Common myeloid progenitor, CD34-positive (primary cell): ENCODE data around the gene NEGR1.

Experiments
- CTCF ChIA-PET: fragments of 350-600 bp; sonication (Branson Sonifier 250); formaldehyde crosslinking; loops from one replicate; lab custom pipeline; 2021; ENCODE audit warnings: antibody characterized with exemption; lab: Charles Lee
- POLR2A ChIA-PET: fragments of 350-600 bp; sonication (Branson Sonifier 250); formaldehyde crosslinking; loops from one replicate; lab custom pipeline; 2021; ENCODE audit warnings: antibody characterized with exemption; lab: Charles Lee
- DNase-seq, 3 donors: peaks; one replicate each; pipeline versions ENCODE4 v3.0.0 to v3.0.0-alpha.2; 2013
- H3K27ac ChIP-seq, 2 experiments: 1 replicate in 1 of 2; 2 replicates in 1 of 2; pipeline ENCODE4 v1.7.0; 2013; ENCODE audit warnings: inconsistent platforms in 2 of 2, low read length in 2 of 2, mild to moderate bottlenecking in 2 of 2, low read depth in 1 of 2, moderate library complexity in 1 of 2; ENCODE audit not compliant: severe bottlenecking in 2 of 2, insufficient read depth in 1 of 2, poor library complexity in 1 of 2
- H3K27me3 ChIP-seq, 5 experiments: replicated peaks in 2 of 5; 1 replicate in 3 of 5; 2 replicates in 2 of 5; pipeline versions ENCODE4 v1.6.1 to v1.7.0; 2013; ENCODE audit warnings: low read length in 4 of 5, mild to moderate bottlenecking in 2 of 5, moderate library complexity in 2 of 5, inconsistent platforms in 1 of 5; ENCODE audit not compliant: insufficient read depth in 5 of 5, control insufficient read depth in 4 of 5
- H3K36me3 ChIP-seq, 4 experiments: 1 replicate in 2 of 4; 2 replicates in 2 of 4; pipeline versions ENCODE4 v1.6.1 to v1.7.0; 2013; ENCODE audit warnings: low read length in 3 of 4, control low read depth in 1 of 4, mild to moderate bottlenecking in 1 of 4; ENCODE audit not compliant: control insufficient read depth in 4 of 4, insufficient read depth in 4 of 4
- H3K4me1 ChIP-seq, 4 experiments: 1 replicate in 3 of 4; 2 replicates in 1 of 4; pipeline versions ENCODE4 v1.6.1 to v1.7.1; 2013; ENCODE audit warnings: low read length in 3 of 4, mild to moderate bottlenecking in 3 of 4, control low read depth in 1 of 4, inconsistent platforms in 1 of 4, moderate library complexity in 1 of 4; ENCODE audit not compliant: control insufficient read depth in 4 of 4, insufficient read depth in 4 of 4; ENCODE audit errors: control extremely low read depth in 1 of 4
- H3K4me3 ChIP-seq, 7 experiments: 1 replicate in 4 of 7; 2 replicates in 3 of 7; pipeline versions ENCODE4 v1.5.1 to v1.7.0; 2013; ENCODE audit warnings: mild to moderate bottlenecking in 7 of 7, low read length in 6 of 7, moderate library complexity in 6 of 7, inconsistent platforms in 2 of 7, low read depth in 2 of 7, control low read depth in 1 of 7; ENCODE audit not compliant: insufficient read depth in 4 of 7, control insufficient read depth in 1 of 7; ENCODE audit errors: extremely low read depth in 1 of 7
- H3K9me3 ChIP-seq, 5 experiments: 1 replicate in 4 of 5; 2 replicates in 1 of 5; pipeline versions ENCODE4 v1.6.1 to v1.7.1; 2013; ENCODE audit warnings: low read length in 4 of 5, mild to moderate bottlenecking in 2 of 5, inconsistent platforms in 1 of 5, low read depth in 1 of 5, moderate library complexity in 1 of 5; ENCODE audit not compliant: control insufficient read depth in 4 of 5, insufficient read depth in 2 of 5; ENCODE audit errors: control extremely low read depth in 1 of 5
- WGBS: methylation state at CpG from one replicate; pipeline ENCODE4 v1.1.5; 2013; ENCODE audit not compliant: insufficient coverage; 5-methylcytosine and 5-hydroxymethylcytosine counted together

NEGR1 gene

GRCh38 chr1:71465093-71465492 lies 817.2 kb downstream of the NEGR1 start:
- no peaks in the 10 kb centered on the region for H3K9me3 ChIP-seq
- ChIA-PET POLR2A (no interaction called here), CTCF (no interaction called here)
- no CpG with 5 or more reads among the region's 2 CpGs for WGBS
- H3K27ac ChIP-seq, result no peak overlapping the region
- no peak overlapping the region for H3K4me3 ChIP-seq
- no peak for DNase-seq
- H3K4me1 ChIP-seq, result no peaks in the 10 kb centered on the region
- no peaks in the 10 kb centered on the region for H3K36me3 ChIP-seq
- H3K27me3 ChIP-seq, result no peaks in the 10 kb centered on the region

- Histone ChIP-seq H3K36me3 (no peaks in the 10 kb centered on the region), H3K4me1 (no peaks in the 10 kb centered on the region), H3K27ac (no peak overlapping the region), H3K9me3 (no peaks in the 10 kb centered on the region), H3K27me3 (no peaks in the 10 kb centered on the region), H3K4me3 (no peak overlapping the region)
- DNase-seq, result no peak
- WGBS, result 100% methylated on average over 1 of the region's 1 CpG
- POLR2A ChIA-PET, result no interaction called here
- CTCF ChIA-PET, result no interaction called here
These were observed 818.3 kb downstream of the NEGR1 start for GRCh38 chr1:71464016-71464415.

- Histone ChIP-seq H3K27ac (no peak overlapping the region), H3K9me3 (no peaks in the 10 kb centered on the region), H3K4me1 (no peaks in the 10 kb centered on the region), H3K27me3 (no peaks in the 10 kb centered on the region), H3K36me3 (no peaks in the 10 kb centered on the region), H3K4me3 (no peak overlapping the region)
- ChIA-PET CTCF (no interaction called here), POLR2A (no interaction called here)
- WGBS, result 95% methylated on average over 4 of the region's 5 CpGs
- DNase-seq, result no peak
These were observed 819.2 kb downstream of the NEGR1 start for GRCh38 chr1:71463144-71463543.

- POLR2A ChIA-PET, result no interaction called here
- Histone ChIP-seq H3K27ac (no peak overlapping the region), H3K36me3 (no peaks in the 10 kb centered on the region), H3K4me1 (no peaks in the 10 kb centered on the region), H3K27me3 (no peaks in the 10 kb centered on the region), H3K9me3 (no peaks in the 10 kb centered on the region), H3K4me3 (no peak overlapping the region)
- no peak for DNase-seq
- CTCF ChIA-PET, result no interaction called here
These were observed 820.1 kb downstream of the NEGR1 start for GRCh38 chr1:71462247-71462646.

- CTCF ChIA-PET, result no interaction called here
- no peak overlapping the region for H3K4me3 ChIP-seq
- POLR2A ChIA-PET, result no interaction called here
- DNase-seq, result no peak
- no peaks in the 10 kb centered on the region for H3K27me3 ChIP-seq
- H3K9me3 ChIP-seq, result no peaks in the 10 kb centered on the region
- no peaks in the 10 kb centered on the region for H3K4me1 ChIP-seq
- 90% methylated on average over 2 of the region's 2 CpGs for WGBS
- no peak overlapping the region for H3K27ac ChIP-seq
- H3K36me3 ChIP-seq, result no peaks in the 10 kb centered on the region
These were observed 820.9 kb downstream of the NEGR1 start for GRCh38 chr1:71461416-71461815.

GRCh38 chr1:71448444-71448843 lies 833.9 kb downstream of the NEGR1 start:
- Histone ChIP-seq H3K4me1 (no peaks in the 10 kb centered on the region), H3K9me3 (no peaks in the 10 kb centered on the region), H3K36me3 (no peaks in the 10 kb centered on the region), H3K27me3 (no peaks in the 10 kb centered on the region), H3K27ac (no peak overlapping the region), H3K4me3 (no peak overlapping the region)
- DNase-seq, result no peak
- 93% methylated on average over 7 of the region's 8 CpGs for WGBS
- POLR2A ChIA-PET, result interaction anchor here (0.6 kb wide), 1 partner anchor 32 kb away, joined by 3 read pairs; no protein-coding TSS in a partner anchor
- CTCF ChIA-PET, result no interaction called here

GRCh38 chr1:71438626-71439025 lies 843.7 kb downstream of the NEGR1 start:
- H3K9me3 ChIP-seq, result no peaks in the 10 kb centered on the region
- POLR2A ChIA-PET, result no interaction called here

More at GRCh38 chr1:71438626-71439025, 843.7 kb downstream of the NEGR1 start:
- WGBS, result 100% methylated on average over 2 of the region's 2 CpGs
- CTCF ChIA-PET, result interaction anchor here (1.4 kb wide), 1 partner anchor 13 kb away, joined by 3 read pairs; no protein-coding TSS in a partner anchor
- Histone ChIP-seq H3K4me1 (no peaks in the 10 kb centered on the region), H3K4me3 (no peak overlapping the region), H3K36me3 (no peaks in the 10 kb centered on the region), H3K27me3 (no peaks in the 10 kb centered on the region), H3K27ac (no peak overlapping the region)
- no peak for DNase-seq
